Inferior parietal cortex (tissue), 1 donor: ENCODE data around the gene C2orf74.
A peak's percentile ranks its signal among the peaks of the same experiment; 100 is the strongest.
"Not testable (repeated sequence)": the region's sequence is repeated elsewhere in the genome, so short reads cannot be mapped to it uniquely, and the experiment has no call there.

Experiments used
- DNase-seq: peaks from one replicate; pipeline ENCODE4 v3.0.0-alpha.2; 2016; ENCODE audit errors: extremely low spot score

C2orf74 gene

GRCh38 chr2:61173116-61173515 is 11.1 kb downstream of the C2orf74 start:
- DNase-seq = no peak

- DNase-seq = no peak
These were observed 13.0 kb downstream of the C2orf74 start for GRCh38 chr2:61175036-61175435.

GRCh38 chr2:61176755-61177726 is 15.1 kb downstream of the C2orf74 start:
- peak; percentile 85 for DNase-seq

GRCh38 chr2:61177727-61178549 is 15.9 kb downstream of the C2orf74 start:
- no peak for DNase-seq

- no peak for DNase-seq
These were observed 16.9 kb downstream of the C2orf74 start for GRCh38 chr2:61178603-61179545.

GRCh38 chr2:61179701-61180639 is 18.0 kb downstream of the C2orf74 start:
- DNase-seq = no peak

GRCh38 chr2:61180686-61181085 is 18.7 kb downstream of the C2orf74 start:
- no peak for DNase-seq

- no peak for DNase-seq
These were observed 19.5 kb downstream of the C2orf74 start for GRCh38 chr2:61181382-61182058.

GRCh38 chr2:61182059-61182383 is 20.0 kb downstream of the C2orf74 start:
- no peak for DNase-seq

GRCh38 chr2:61183795-61184194 is 21.8 kb downstream of the C2orf74 start:
- no peak for DNase-seq

- DNase-seq = no peak
These were observed 22.3 kb downstream of the C2orf74 start for GRCh38 chr2:61184263-61184662.

GRCh38 chr2:61185231-61185728 is 23.3 kb downstream of the C2orf74 start:
- DNase-seq = no peak

- no peak for DNase-seq
These were observed 25.1 kb downstream of the C2orf74 start for GRCh38 chr2:61187085-61187484.

- no peak for DNase-seq
These were observed 31.9 kb downstream of the C2orf74 start for GRCh38 chr2:61193670-61194561.

GRCh38 chr2:61194646-61195045 is 32.7 kb downstream of the C2orf74 start:
- not testable (repeated sequence) for DNase-seq

- no peak for DNase-seq
These were observed 34.7 kb downstream of the C2orf74 start for GRCh38 chr2:61196671-61197070.

- DNase-seq = no peak
These were observed 43.1 kb downstream of the C2orf74 start for GRCh38 chr2:61205132-61205531.

- no peak for DNase-seq
These were observed 48.5 kb downstream of the C2orf74 start for GRCh38 chr2:61210332-61210981.
